Measurements from ENCODE around the gene EML1. TPM values are rescaled to one million over a fixed set of nuclear protein-coding genes. Genes with fewer than 3 reads are reported as not detected.

The EML1 gene
- total and polyA plus RNA-seq, 2 experiments from 2014 or later: 22.9 to 31.9 TPM

- TF ChIP-seq CTCF (IDR thresholded peaks at IDR 0.05; ENCODE audit: poor library complexity): no peak
- no peak for TF ChIP-seq EZH2 (IDR thresholded peaks at IDR 0.05; ENCODE audit: borderline replicate concordance)
- DNase-seq (ENCODE audit: low spot score): no peak
- WGBS (ENCODE audit: low lambda C conversion rate, missing lambda C conversion rate): 94% methylated on average over 2 of the region's 2 CpGs
- H3K4me3 ChIP-seq: no peak overlapping the region
- no peaks in the 10 kb centered on the region for H4K20me1 ChIP-seq (ENCODE audit: insufficient read depth, poor library complexity, severe bottlenecking)
- H3K4me2 ChIP-seq: no peak overlapping the region
- no peak overlapping the region for H2AFZ ChIP-seq
- H3K27ac ChIP-seq: no peak overlapping the region
- peaks cover 5% of the 10 kb centered on the region for H3K79me2 ChIP-seq
- no peaks in the 10 kb centered on the region for H3K9me3 ChIP-seq (ENCODE audit: low read depth)
- H3K36me3 ChIP-seq (replicated peaks; ENCODE audit: insufficient read depth, low read depth): peaks cover 2% of the 10 kb centered on the region
- no peaks in the 10 kb centered on the region for H3K27me3 ChIP-seq
- no peaks in the 10 kb centered on the region for H3K4me1 ChIP-seq (ENCODE audit: insufficient read depth)
- H3K9me2 ChIP-seq (replicated peaks; ENCODE audit: insufficient read depth): no peaks in the 10 kb centered on the region
Measured at GRCh38 chr14:99865408-99865807, 72.2 kb downstream of the EML1 start.

GRCh38 chr14:99870617-99871016 lies 77.4 kb downstream of the EML1 start:
- peaks cover 2% of the 10 kb centered on the region for H3K36me3 ChIP-seq (replicated peaks; ENCODE audit: insufficient read depth, low read depth)
- no peak overlapping the region for H2AFZ ChIP-seq
- H3K4me1 ChIP-seq (ENCODE audit: insufficient read depth): peaks cover 7% of the 10 kb centered on the region
- no peak for DNase-seq (ENCODE audit: low spot score)
- no peaks in the 10 kb centered on the region for H3K9me3 ChIP-seq (ENCODE audit: low read depth)
- H3K27ac ChIP-seq: no peak overlapping the region
- WGBS (ENCODE audit: low lambda C conversion rate, missing lambda C conversion rate): 100% methylated on average over 3 of the region's 3 CpGs
- H3K9me2 ChIP-seq (replicated peaks; ENCODE audit: insufficient read depth): no peaks in the 10 kb centered on the region
- TF ChIP-seq EZH2 (IDR thresholded peaks at IDR 0.05; ENCODE audit: borderline replicate concordance) (no peak), CTCF (IDR thresholded peaks at IDR 0.05; ENCODE audit: poor library complexity) (no peak)
- no peaks in the 10 kb centered on the region for H4K20me1 ChIP-seq (ENCODE audit: insufficient read depth, poor library complexity, severe bottlenecking)
- H3K4me2 ChIP-seq: no peak overlapping the region
- H3K4me3 ChIP-seq: no peak overlapping the region
- H3K27me3 ChIP-seq: no peaks in the 10 kb centered on the region
- no peaks in the 10 kb centered on the region for H3K79me2 ChIP-seq

- H3K27me3 ChIP-seq: no peaks in the 10 kb centered on the region
- no peak overlapping the region for H2AFZ ChIP-seq
- no peaks in the 10 kb centered on the region for H3K79me2 ChIP-seq
- H3K27ac ChIP-seq: no peak overlapping the region
- no peak for DNase-seq (ENCODE audit: low spot score)
- WGBS (ENCODE audit: low lambda C conversion rate, missing lambda C conversion rate): 90% methylated on average over 11 of the region's 11 CpGs
- H3K4me2 ChIP-seq: no peak overlapping the region
- H3K4me3 ChIP-seq: no peak overlapping the region
- H3K36me3 ChIP-seq (replicated peaks; ENCODE audit: insufficient read depth, low read depth): no peaks in the 10 kb centered on the region
- no peaks in the 10 kb centered on the region for H3K9me3 ChIP-seq (ENCODE audit: low read depth)
- TF ChIP-seq CTCF (IDR thresholded peaks at IDR 0.05; ENCODE audit: poor library complexity): no peak
- no peak for TF ChIP-seq EZH2phosphoT487 (IDR thresholded peaks at IDR 0.05; ENCODE audit: low read depth, severe bottlenecking, unreplicated experiment)
- no peak for TF ChIP-seq EZH2 (IDR thresholded peaks at IDR 0.05; ENCODE audit: borderline replicate concordance)
- no peaks in the 10 kb centered on the region for H4K20me1 ChIP-seq (ENCODE audit: insufficient read depth, poor library complexity, severe bottlenecking)
- peaks cover 7% of the 10 kb centered on the region for H3K4me1 ChIP-seq (ENCODE audit: insufficient read depth)
- no peaks in the 10 kb centered on the region for H3K9me2 ChIP-seq (replicated peaks; ENCODE audit: insufficient read depth)
Measured at GRCh38 chr14:99871771-99872170, 78.6 kb downstream of the EML1 start.

Measured in hepatocyte (in vitro differentiated cells).